Thoracic aorta (tissue), 2 donors: ENCODE results near the gene WSCD2. TPM values are rescaled to one million over a fixed set of nuclear protein-coding genes. Genes with fewer than 3 reads are reported as not detected.

Experiments used
- ATAC-seq: fragments of 150-250 bp; one replicate; pipeline ENCODE4 v1.8.0; 2017; ENCODE audit warnings: low read depth; ENCODE audit not compliant: insufficient number of reproducible peaks, low FRiP score
- DNase-seq: peaks from one replicate; pipeline ENCODE4 v3.0.0-alpha.2; 2020; ENCODE audit warnings: low spot score
- H3K27ac ChIP-seq, 2 donors: fragments of 200-600 bp; sonication (generic); 1 replicate in 1 of 2; 2 replicates in 1 of 2; pipeline ENCODE4 v1.5.1; 2016; ENCODE audit warnings: mild to moderate bottlenecking in 2 of 2, moderate library complexity in 2 of 2
- H3K27me3 ChIP-seq: fragments of 200-600 bp; sonication (generic); replicated peaks from 2 replicates; pipeline ENCODE4 v1.6.0; 2016; ENCODE audit warnings: mild to moderate bottlenecking; ENCODE audit not compliant: insufficient read depth
- H3K36me3 ChIP-seq: fragments of 200-600 bp; sonication (generic); one replicate; pipeline ENCODE4 v1.5.1; 2016
- H3K4me1 ChIP-seq, 2 donors: fragments of 200-600 bp; sonication (generic); 1 replicate in 1 of 2; 2 replicates in 1 of 2; pipeline versions ENCODE4 v1.5.1 to v1.6.0; 2016; ENCODE audit warnings: low read depth in 2 of 2, mild to moderate bottlenecking in 1 of 2; ENCODE audit not compliant: control insufficient read depth in 1 of 2
- H3K4me3 ChIP-seq: fragments of 200-600 bp; sonication (generic); 2 replicates; pipeline ENCODE4 v1.5.1; 2016; ENCODE audit warnings: mild to moderate bottlenecking
- H3K9me3 ChIP-seq: fragments of 200-600 bp; sonication (generic); 2 replicates; pipeline ENCODE4 v1.5.1; 2016
- CTCF ChIP-seq: fragments of 200-600 bp; sonication (generic); IDR thresholded peaks from one replicate; pipeline ENCODE4 v1.5.1; 2019; ENCODE audit warnings: antibody characterized with exemption
- total RNA-seq, 2 donors: library from RNA; depleted of rRNA; stranded (reverse); fragments of >200 nt; gene quantifications; one replicate each; pipeline versions ENCODE4 v1.1.0 to v1.2.3, GENCODE V29; 2016

Gene WSCD2
- total RNA-seq = 1 to 10 TPM; 3.3 to 6.9 TPM

- Histone ChIP-seq H3K4me3 (peak within 1 kb of the TSS; percentile 71), H3K36me3 (no peaks in the 10 kb centered on the region), H3K27me3 (peaks cover 6% of the 10 kb centered on the region), H3K9me3 (no peaks in the 10 kb centered on the region), H3K27ac (peak within 1 kb of the TSS in 1 of 2 donors; percentile 53), H3K4me1 (peaks cover 4 to 15% of the 10 kb centered on the region in 2 donors)
- peak; percentile 35 for TF ChIP-seq CTCF
- ATAC-seq = no peak
- DNase-seq = no peak
Observed at GRCh38 chr12:108129017-108129812, at the start of gene WSCD2. Gene WSCD2 (plus strand): TSS chr12:108129288. CDS start chr12:108195833, 66,545 bp downstream.

GRCh38 chr12:108079721-108080120 lies 49.4 kb upstream of the WSCD2 start:
- Histone ChIP-seq H3K36me3 (no peaks in the 10 kb centered on the region), H3K27ac (no peak overlapping the region), H3K4me1 (no peaks in the 10 kb centered on the region), H3K4me3 (no peak overlapping the region), H3K9me3 (peaks cover 4% of the 10 kb centered on the region), H3K27me3 (no peaks in the 10 kb centered on the region)
- ATAC-seq (no peak), DNase-seq (no peak)
- TF ChIP-seq CTCF = no peak

GRCh38 chr12:108080363-108080762 lies 48.7 kb upstream of the WSCD2 start:
- Histone ChIP-seq H3K27me3 (no peaks in the 10 kb centered on the region), H3K36me3 (no peaks in the 10 kb centered on the region), H3K27ac (no peak overlapping the region), H3K4me1 (no peaks in the 10 kb centered on the region), H3K4me3 (no peak overlapping the region), H3K9me3 (peaks cover 4% of the 10 kb centered on the region)
- TF ChIP-seq CTCF = no peak
- DNase-seq (no peak), ATAC-seq (no peak)

GRCh38 chr12:108082485-108082884 lies 46.6 kb upstream of the WSCD2 start:
- DNase-seq = no peak
- Histone ChIP-seq H3K27ac (no peak overlapping the region), H3K27me3 (no peaks in the 10 kb centered on the region), H3K4me3 (no peak overlapping the region), H3K36me3 (no peaks in the 10 kb centered on the region), H3K4me1 (no peaks in the 10 kb centered on the region), H3K9me3 (peaks cover 5% of the 10 kb centered on the region)
- no peak for ATAC-seq
- no peak for TF ChIP-seq CTCF

DNA sequence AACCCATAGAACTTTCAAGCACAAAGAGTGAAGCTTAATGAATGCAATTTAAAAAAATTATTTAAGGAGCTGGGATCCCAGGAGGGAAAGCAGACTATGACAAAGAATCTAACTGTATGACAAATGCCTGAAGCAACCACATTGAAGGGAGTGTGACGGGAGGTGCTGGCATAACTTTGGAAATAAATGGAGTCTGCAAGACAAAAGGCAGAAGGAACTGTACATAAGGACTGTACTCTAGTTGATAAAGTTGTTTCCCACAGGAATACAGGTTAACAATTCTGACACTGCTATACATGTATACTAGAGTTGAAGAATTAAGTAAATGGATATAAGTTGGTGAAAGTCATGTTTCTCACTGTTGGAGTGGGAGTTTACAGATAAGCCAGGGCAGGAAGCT lies 41.2 kb upstream of the WSCD2 start:
- H3K4me1 ChIP-seq = no peaks in the 10 kb centered on the region
- H3K9me3 ChIP-seq = peaks cover 13% of the 10 kb centered on the region
- no peaks in the 10 kb centered on the region for H3K27me3 ChIP-seq
- DNase-seq = no peak
- no peak for TF ChIP-seq CTCF
- H3K27ac ChIP-seq = no peak overlapping the region
- H3K4me3 ChIP-seq = no peak overlapping the region
- no peak for ATAC-seq
- H3K36me3 ChIP-seq = no peaks in the 10 kb centered on the region
